ENCODE measurements around the gene DYNLT5. TPM values are rescaled to one million over a fixed set of nuclear protein-coding genes. Genes with fewer than 3 reads are reported as not detected.

Gene DYNLT5
- total RNA-seq, 2 donors from 2014 or later: 1.2 to 8.3 TPM

- TF ChIP-seq CTCF (conservative IDR thresholded peaks at IDR 0.05): no peak
- Mint-ChIP-seq H3K27me3 (ENCODE audit: insufficient read depth) (peaks cover 16% of the 10 kb centered on the region), H3K4me1 (peaks cover 12% of the 10 kb centered on the region), H3K27ac (no peak overlapping the region), H3K36me3 (ENCODE audit: low read depth) (no peaks in the 10 kb centered on the region), H3K9me3 (peaks cover 3% of the 10 kb centered on the region), H3K4me3 (no peak overlapping the region)
- H3K36me3 ChIP-seq (ENCODE audit: control insufficient read depth, insufficient read depth, low read length): no peaks in the 10 kb centered on the region
- no peak overlapping the region for H3K9ac ChIP-seq (ENCODE audit: extremely low read depth, low read length, poor library complexity, severe bottlenecking)
- no peak overlapping the region for H3K27ac ChIP-seq (ENCODE audit: low read depth, low read length)
- H3K9me3 ChIP-seq (ENCODE audit: control insufficient read depth, low read length): peaks cover 3% of the 10 kb centered on the region
- no peak overlapping the region for H3K4me3 ChIP-seq (ENCODE audit: low read length)
- peaks cover 4% of the 10 kb centered on the region for H3K27me3 ChIP-seq (ENCODE audit: control insufficient read depth, insufficient read depth, low read length, poor library complexity, severe bottlenecking)
- DNase-seq: no peak
- H3K4me1 ChIP-seq (ENCODE audit: control insufficient read depth, insufficient read depth, low read length): no peaks in the 10 kb centered on the region
- WGBS, 2 experiments (ENCODE audit: insufficient coverage in 1 of 2, insufficient read length in 1 of 2): 84 to 100% methylated on average over 1 to 2 of the region's 2 CpGs
Measured at GRCh38 chr1:66774438-66774837, 22.2 kb downstream of the DYNLT5 start.

DNA sequence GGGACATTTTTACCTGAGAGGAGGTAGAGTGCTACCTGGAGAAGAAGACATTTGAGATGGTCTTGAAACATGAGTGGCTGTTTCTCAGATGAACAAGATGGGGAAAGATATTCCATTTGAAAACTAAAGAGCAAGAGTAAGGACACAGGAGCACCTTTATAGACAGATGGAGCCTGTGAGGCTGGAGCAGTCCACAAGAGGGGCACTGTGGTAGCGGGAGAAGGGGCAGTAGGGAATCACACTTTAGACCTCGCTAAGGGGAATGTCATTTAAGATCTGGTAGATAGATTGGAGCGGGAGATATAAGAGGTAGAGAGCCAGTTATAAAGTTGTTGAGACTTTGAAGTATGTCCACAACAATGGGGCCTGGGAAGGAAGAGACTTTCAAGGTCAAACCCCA, 23.4 kb downstream of the DYNLT5 start:
- no peaks in the 10 kb centered on the region for H3K36me3 Mint-ChIP-seq (ENCODE audit: low read depth)
- H3K4me3 Mint-ChIP-seq: no peak overlapping the region
- Histone ChIP-seq H3K4me3 (ENCODE audit: low read length) (no peak overlapping the region), H3K27ac (ENCODE audit: low read depth, low read length) (no peak overlapping the region), H3K9me3 (ENCODE audit: control insufficient read depth, low read length) (peaks cover 10% of the 10 kb centered on the region), H3K27me3 (ENCODE audit: control insufficient read depth, insufficient read depth, low read length, poor library complexity, severe bottlenecking) (peaks cover 4% of the 10 kb centered on the region), H3K4me1 (ENCODE audit: control insufficient read depth, insufficient read depth, low read length) (no peaks in the 10 kb centered on the region), H3K36me3 (ENCODE audit: control insufficient read depth, insufficient read depth, low read length) (no peaks in the 10 kb centered on the region), H3K9ac (ENCODE audit: extremely low read depth, low read length, poor library complexity, severe bottlenecking) (no peak overlapping the region)
- H3K4me1 Mint-ChIP-seq: peaks cover 10% of the 10 kb centered on the region
- no peak overlapping the region for H3K27ac Mint-ChIP-seq
- TF ChIP-seq CTCF (conservative IDR thresholded peaks at IDR 0.05): peak; percentile 37
- H3K9me3 Mint-ChIP-seq: peaks cover 15% of the 10 kb centered on the region
- H3K27me3 Mint-ChIP-seq (ENCODE audit: insufficient read depth): peaks cover 16% of the 10 kb centered on the region
- DNase-seq: no peak
- 89 to 95% methylated on average over 2 to 3 of the region's 3 CpGs for WGBS, 2 experiments (ENCODE audit: insufficient coverage in 1 of 2, insufficient read length in 1 of 2)

DNA sequence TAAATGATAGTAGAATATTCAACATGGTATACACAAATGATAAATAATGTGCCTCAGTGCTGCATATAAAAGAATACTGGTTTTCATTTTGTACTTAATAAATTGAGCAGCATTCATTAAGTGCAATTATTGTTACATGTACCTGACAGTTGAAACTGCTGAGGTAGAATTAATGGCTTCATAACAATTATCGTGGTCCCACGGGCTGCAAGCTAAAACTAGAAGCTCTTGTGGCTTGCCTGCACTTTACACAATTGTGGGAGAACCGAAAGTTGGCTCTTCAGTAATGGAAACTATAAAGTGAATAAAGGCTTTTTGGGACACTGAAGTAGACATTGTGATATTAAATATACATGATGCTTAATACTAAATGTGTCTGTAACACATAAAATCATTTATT, 25.6 kb downstream of the DYNLT5 start:
- no peaks in the 10 kb centered on the region for H3K36me3 Mint-ChIP-seq (ENCODE audit: low read depth)
- Histone ChIP-seq H3K27ac (ENCODE audit: low read depth, low read length) (no peak overlapping the region), H3K4me3 (ENCODE audit: low read length) (no peak overlapping the region), H3K36me3 (ENCODE audit: control insufficient read depth, insufficient read depth, low read length) (no peaks in the 10 kb centered on the region), H3K9me3 (ENCODE audit: control insufficient read depth, low read length) (peaks cover 10% of the 10 kb centered on the region), H3K27me3 (ENCODE audit: control insufficient read depth, insufficient read depth, low read length, poor library complexity, severe bottlenecking) (no peaks in the 10 kb centered on the region), H3K4me1 (ENCODE audit: control insufficient read depth, insufficient read depth, low read length) (no peaks in the 10 kb centered on the region), H3K9ac (ENCODE audit: extremely low read depth, low read length, poor library complexity, severe bottlenecking) (no peak overlapping the region)
- no peak overlapping the region for H3K27ac Mint-ChIP-seq
- WGBS, 2 experiments (ENCODE audit: insufficient coverage in 1 of 2, insufficient read length in 1 of 2): 78 to 90% methylated on average over 2 to 3 of the region's 3 CpGs
- no peak overlapping the region for H3K4me3 Mint-ChIP-seq
- peaks cover 27% of the 10 kb centered on the region for H3K9me3 Mint-ChIP-seq
- H3K27me3 Mint-ChIP-seq (ENCODE audit: insufficient read depth): peaks cover 4% of the 10 kb centered on the region
- H3K4me1 Mint-ChIP-seq: peaks cover 7% of the 10 kb centered on the region
- no peak for DNase-seq
- TF ChIP-seq CTCF (conservative IDR thresholded peaks at IDR 0.05): no peak
